HG02588 (cell line): ENCODE data around the gene THSD7A.

ENCODE experiments used
- ATAC-seq: cut with Tn5 transposase; IDR thresholded peaks from one replicate; pipeline ENCODE4 v1.9.1; 2021; ENCODE audit warnings: mild to moderate bottlenecking, moderate library complexity; ENCODE audit not compliant: unreplicated experiment

THSD7A gene

GRCh38 chr7:11753433-11753832 lies 78.6 kb downstream of the THSD7A start:
- ATAC-seq, result no peak

GRCh38 chr7:11751807-11752389 lies 80.1 kb downstream of the THSD7A start:
- ATAC-seq, result no peak

- no peak for ATAC-seq
These were observed 80.7 kb downstream of the THSD7A start for GRCh38 chr7:11751315-11751714.

GRCh38 chr7:11750191-11750590 lies 81.8 kb downstream of the THSD7A start:
- no peak for ATAC-seq

- ATAC-seq, result no peak
These were observed 82.4 kb downstream of the THSD7A start for GRCh38 chr7:11749629-11750028.

- ATAC-seq, result no peak
These were observed 83.1 kb downstream of the THSD7A start for GRCh38 chr7:11748884-11749283.

- ATAC-seq, result no peak
These were observed 84.1 kb downstream of the THSD7A start for GRCh38 chr7:11747715-11748485.

GRCh38 chr7:11746591-11746990 lies 85.4 kb downstream of the THSD7A start:
- no peak for ATAC-seq

GRCh38 chr7:11743548-11743947 lies 88.5 kb downstream of the THSD7A start:
- ATAC-seq, result no peak

GRCh38 chr7:11743016-11743415 lies 89.0 kb downstream of the THSD7A start:
- ATAC-seq, result no peak

GRCh38 chr7:11742496-11742895 lies 89.5 kb downstream of the THSD7A start:
- ATAC-seq, result no peak

GRCh38 chr7:11737723-11738122 lies 94.3 kb downstream of the THSD7A start:
- no peak for ATAC-seq

GRCh38 chr7:11732207-11732606 lies 99.8 kb downstream of the THSD7A start:
- no peak for ATAC-seq

- ATAC-seq, result no peak
These were observed 101.3 kb downstream of the THSD7A start for GRCh38 chr7:11730725-11731124.

GRCh38 chr7:11727864-11728263 lies 104.1 kb downstream of the THSD7A start:
- ATAC-seq, result no peak

GRCh38 chr7:11726794-11727155 lies 105.2 kb downstream of the THSD7A start:
- ATAC-seq, result no peak

GRCh38 chr7:11726001-11726793 lies 105.8 kb downstream of the THSD7A start:
- ATAC-seq, result no peak

GRCh38 chr7:11716185-11716584 lies 115.8 kb downstream of the THSD7A start:
- ATAC-seq, result no peak

- no peak for ATAC-seq
These were observed 117.3 kb downstream of the THSD7A start for GRCh38 chr7:11714676-11715075.

- ATAC-seq, result no peak
These were observed 117.8 kb downstream of the THSD7A start for GRCh38 chr7:11714205-11714604.

GRCh38 chr7:11713352-11713751 lies 118.6 kb downstream of the THSD7A start:
- no peak for ATAC-seq

- ATAC-seq, result no peak
These were observed 121.6 kb downstream of the THSD7A start for GRCh38 chr7:11710377-11710776.
